ENCODE data around the gene REG3A.

The REG3A gene

GRCh38 chr2:79159653-79160052 is at the start of gene REG3A:
Gene REG3A (minus strand): TSS chr2:79159753. CDS start chr2:79159405, 348 bp downstream.
- DNase-seq, result no peak

GRCh38 chr2:79200762-79201161 is 41.2 kb upstream of the REG3A start:
- no peak for DNase-seq

GRCh38 chr2:79191816-79192215 is 32.3 kb upstream of the REG3A start:
- no peak for DNase-seq

GRCh38 chr2:79191081-79191480 is 31.5 kb upstream of the REG3A start:
- no peak for DNase-seq

DNA sequence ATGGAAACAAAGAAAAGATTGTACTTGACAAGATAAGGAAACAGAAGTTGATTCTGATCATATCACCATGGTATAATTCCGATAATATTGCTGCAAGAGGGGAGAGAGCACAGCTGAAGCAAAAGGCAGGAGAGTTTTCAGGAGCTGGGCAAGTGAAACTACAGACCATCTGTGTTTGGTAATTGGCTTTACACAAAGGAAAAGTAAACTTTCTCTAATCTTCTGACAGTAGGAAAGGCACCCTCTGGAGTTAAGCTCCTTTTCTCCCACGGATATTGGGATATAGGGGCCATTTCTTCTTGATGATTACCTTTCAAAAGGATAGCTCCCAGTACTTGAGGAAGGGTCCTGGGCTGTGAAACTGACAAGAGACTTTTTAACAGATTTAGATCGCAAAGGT is 29.9 kb upstream of the REG3A start:
- DNase-seq, result no peak

DNA sequence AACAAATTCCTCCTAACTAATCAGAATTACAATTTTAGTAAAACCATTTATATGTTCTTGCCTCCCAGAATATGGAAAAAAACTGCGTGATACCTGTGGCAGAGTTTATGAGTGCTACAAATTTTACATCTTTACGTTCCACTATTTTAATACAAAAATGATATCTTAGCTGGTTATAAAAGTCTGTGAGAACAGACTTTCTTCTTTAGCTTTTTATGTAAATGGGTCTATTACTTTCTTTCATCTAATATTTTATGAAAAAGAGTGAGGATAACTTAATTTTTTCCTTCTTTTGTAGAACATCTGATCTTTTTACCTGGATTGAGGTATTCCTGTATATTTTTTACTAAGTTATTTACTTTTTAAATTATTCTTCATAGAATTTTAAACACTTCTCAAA is 22.1 kb upstream of the REG3A start:
- no peak for DNase-seq

DNA sequence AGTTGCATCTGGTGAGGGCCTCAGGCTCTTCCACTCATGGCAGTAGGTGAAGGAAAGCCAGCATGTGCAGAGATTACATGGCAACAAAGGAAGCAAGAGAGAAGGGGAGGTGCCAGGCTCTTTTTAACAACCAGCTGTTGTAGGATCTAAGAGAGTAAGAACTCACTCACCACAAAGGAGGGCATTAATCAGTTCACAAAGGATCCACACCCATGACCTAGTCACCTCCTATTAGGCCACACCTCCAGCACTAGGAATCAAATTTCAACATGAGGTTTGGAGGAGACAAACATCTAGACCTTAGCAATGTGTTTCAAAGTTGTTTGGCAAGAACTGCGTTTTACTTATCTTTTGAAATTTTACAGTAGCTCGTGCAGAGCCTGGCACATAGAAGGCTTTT is 20.5 kb upstream of the REG3A start:
- no peak for DNase-seq

DNA sequence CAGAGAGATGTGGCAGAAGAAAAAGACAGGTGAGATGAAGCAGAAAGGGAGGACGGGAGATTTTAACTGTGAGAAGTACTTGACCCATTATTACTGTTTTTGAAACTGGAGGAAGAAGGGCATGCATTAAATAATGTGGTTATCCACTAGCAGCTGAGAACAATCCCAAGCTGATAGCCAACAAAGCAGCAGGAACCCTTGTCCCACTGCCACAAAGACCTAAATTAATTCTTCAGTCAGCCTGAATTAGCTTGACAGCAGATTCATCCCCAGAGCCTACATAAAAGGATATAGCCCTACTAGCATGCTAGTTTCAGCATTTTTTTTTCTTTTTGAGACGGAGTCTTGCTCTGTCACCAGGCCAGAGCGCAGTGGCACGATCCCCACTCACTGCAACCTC is 19.5 kb upstream of the REG3A start:
- DNase-seq, result no peak

DNA sequence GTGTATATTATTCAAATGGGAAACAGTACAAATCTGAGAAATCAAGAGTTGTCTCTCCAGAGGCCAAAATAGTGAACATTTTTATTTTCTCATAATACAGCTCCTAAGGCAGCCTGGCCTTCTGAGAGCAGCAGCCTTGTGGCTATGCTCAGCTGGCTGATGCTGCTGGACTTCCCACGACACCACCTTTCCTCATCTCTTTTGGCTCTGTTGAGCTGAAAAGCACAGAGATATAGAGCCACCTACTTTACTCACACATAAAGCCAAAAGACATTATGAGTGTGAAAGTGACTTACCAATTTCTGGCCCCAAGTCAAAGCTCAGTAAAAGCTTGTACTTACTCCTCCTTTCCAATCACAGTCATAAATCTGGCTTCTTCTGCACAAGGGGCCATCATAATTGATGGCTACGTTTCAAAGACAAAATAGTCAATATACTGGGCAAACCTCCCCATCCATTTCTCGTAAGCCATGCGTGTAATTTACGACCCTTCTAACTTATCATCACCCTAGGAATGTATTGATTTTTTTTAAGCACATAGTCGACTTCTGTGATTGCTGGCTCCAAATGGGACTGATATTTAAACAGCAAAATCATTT is 18.6 kb upstream of the REG3A start:
- no peak for DNase-seq

DNA sequence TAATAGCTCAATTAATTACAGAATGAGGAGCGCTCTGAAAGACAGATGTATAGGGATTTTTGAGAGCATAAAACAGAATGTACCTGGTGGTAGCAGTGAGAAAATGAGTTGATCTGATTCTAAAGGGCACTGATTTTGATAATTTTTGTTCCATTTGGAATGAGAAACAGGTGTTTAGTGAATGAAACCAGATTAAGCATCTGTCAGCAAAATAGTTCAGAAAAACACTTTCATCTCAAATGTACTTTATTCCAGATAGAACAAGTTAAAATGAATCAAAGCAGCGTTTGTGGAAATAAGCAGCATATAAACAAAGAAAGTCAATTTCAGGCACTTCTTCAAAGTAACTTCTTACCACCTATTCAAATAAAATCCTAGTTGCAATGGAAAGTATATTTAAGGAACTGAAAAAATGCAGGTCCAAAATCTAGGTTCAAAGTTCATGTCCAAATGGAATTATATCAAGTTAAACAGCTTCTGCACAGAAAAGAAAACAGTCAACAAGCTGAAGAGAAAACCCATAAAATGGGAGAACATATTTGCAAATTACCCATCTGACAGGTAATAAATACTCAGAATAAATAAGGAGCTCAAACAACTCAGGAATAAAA is 11.9 kb upstream of the REG3A start:
- DNase-seq, result no peak

DNA sequence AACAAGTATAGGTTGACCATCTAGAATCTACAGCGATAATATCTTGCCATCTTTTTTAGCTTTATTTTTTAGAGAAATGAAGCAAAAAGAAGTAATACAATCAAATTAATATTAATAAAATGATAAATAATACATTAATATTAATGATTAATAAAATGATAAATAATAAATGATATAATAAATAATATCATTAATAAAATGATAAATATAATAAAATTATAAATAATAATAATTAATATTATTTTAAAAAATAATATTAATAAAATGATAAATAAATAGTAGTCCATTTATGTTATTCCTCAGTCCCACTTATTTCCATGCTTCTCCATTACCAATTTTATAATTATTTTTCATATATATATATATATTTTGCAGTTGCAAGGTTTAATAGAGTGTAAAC is 3.2 kb upstream of the REG3A start:
- DNase-seq, result no peak

DNA sequence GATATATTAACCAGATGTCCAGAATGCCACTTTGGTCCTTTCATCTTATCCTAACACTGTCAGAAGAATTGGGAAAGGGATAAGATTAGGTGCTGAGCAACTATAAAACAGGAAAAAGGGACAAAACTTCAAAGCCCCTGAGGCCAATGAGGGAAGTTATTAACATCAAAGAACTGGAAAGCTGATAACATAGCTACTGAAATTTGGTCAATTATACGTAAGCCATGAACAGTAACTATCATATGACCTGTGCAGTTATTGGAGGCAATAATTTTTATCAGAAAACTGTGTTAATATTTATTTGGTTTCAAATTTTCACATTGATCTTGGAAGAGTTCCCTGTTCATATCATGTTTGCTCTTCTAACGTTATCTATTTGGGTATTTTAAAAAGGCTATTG is 2.6 kb upstream of the REG3A start:
- no peak for DNase-seq

GRCh38 chr2:79159030-79159429 is 523 bp downstream of the REG3A start:
- no peak for DNase-seq

DNA sequence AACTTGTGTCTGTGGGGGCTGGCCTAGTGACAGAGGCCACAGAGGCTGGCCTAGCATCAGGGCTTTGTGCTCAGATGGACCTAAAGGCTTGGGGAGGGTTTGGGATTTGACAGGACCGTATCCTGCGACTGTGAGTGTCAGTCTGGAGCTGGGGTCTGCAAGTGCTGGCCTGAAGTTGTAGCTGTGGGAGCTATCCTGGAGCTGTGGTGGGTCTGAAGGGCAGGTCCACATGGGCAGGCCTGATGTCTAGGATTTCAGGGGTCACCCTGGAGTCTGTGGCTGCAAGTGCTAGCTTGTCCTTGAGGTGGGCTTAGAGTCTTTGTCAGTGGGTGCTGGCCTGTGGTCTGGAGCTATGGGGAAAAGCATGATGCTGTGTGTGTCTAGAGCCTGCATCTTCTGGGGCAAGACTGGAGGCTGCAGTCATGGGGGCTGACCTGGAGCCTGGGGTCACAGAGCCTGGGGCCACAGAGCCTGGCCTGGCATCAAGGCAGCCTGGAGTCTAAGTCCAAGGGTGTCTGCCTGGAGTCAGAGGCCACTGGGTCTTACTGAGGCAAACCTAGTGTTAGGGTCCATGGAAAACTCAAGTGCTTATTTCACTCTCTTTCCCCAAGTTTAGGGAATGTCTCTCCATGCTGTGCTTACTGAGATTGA is 3.6 kb downstream of the REG3A start:
- DNase-seq, result no peak

- DNase-seq, result no peak
Observed at GRCh38 chr2:79139423-79139822, 20.1 kb downstream of the REG3A start.

DNA sequence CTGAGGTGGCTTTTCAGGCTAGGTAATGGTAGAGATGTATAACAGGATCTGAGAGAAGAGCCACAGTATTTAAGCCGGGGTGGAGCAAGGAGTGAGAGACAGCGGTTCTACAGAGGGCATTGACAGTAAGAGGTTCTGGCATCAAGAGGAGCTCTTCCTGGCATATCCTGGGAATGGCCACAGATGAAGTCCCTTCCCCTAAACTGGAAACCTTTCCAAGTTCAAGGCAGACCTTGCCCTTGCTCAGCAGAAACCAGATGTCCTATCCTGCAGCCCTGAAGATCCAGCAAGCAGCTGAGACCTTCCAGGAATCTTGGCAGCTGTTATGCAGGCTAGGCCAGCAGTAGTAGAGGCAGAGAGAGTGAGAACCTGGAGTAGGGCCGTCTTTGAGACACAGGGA is 21.2 kb downstream of the REG3A start:
- DNase-seq, result no peak

GRCh38 chr2:79131687-79132086 is 27.9 kb downstream of the REG3A start:
- no peak for DNase-seq

- DNase-seq, result no peak
Observed at GRCh38 chr2:79129804-79130203, 29.7 kb downstream of the REG3A start.

DNA sequence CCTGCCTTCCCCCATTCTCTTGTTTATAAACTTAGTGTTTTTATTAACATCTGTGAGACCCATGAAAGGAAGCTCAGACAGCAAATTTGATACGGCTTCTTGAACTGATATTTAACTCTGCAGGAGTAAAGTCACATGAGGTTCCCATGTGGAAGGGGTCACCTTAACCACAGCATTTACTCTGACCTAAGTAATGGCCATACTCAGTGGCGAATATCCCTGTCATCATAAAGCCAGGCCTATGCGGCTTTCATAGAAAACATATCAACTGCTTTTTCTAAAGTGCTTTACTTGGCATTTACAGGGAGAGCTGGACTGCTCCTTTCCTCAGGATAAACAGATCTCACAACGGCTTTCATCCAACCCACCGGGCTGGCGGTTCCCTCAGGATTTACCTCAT is 30.3 kb downstream of the REG3A start:
- DNase-seq, result no peak

- DNase-seq, result no peak
Observed at GRCh38 chr2:79128406-79128805, 31.1 kb downstream of the REG3A start.

DNA sequence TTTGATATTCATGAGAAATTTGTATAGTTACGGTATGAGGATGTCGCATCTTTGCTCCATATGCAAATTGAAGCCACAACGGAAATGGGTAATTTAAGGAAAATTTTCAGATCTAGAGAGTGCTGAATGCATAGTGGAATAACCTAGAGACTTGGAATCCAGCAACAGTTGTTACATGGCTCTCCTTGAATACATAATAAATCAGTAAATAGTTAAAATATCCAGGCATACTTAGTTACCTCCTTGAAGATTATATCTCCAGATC is 33.9 kb downstream of the REG3A start:
- DNase-seq, result no peak

GRCh38 chr2:79124907-79125720 is 34.4 kb downstream of the REG3A start:
- DNase-seq, result no peak

GRCh38 chr2:79122676-79123075 is 36.9 kb downstream of the REG3A start:
- no peak for DNase-seq

- no peak for DNase-seq
Observed at GRCh38 chr2:79120194-79120713, 39.3 kb downstream of the REG3A start, which contains the start of gene REG1A. Gene REG1A (plus strand): TSS chr2:79120488. CDS start chr2:79120862, 374 bp downstream.

Measured in activated effector memory CD4-positive, alpha-beta T cell treated with anti-CD3 and anti-CD28 coated beads, Interleukin-2, amount 50 U/mL, for 16 hours (primary cell).